ENCODE results near the gene TCF19. TPM values are rescaled to one million over a fixed set of nuclear protein-coding genes. Genes with fewer than 3 reads are reported as not detected.

Gene TCF19
- total RNA-seq, result 2.4 TPM
- long read RNA-seq, partial matches to known transcripts, result 3 of 10 reads
- long read RNA-seq, other reads (novel, unspliced or antisense), result 3 of 10 reads

- intact Hi-C loops (cut with DNase I), result loop anchor here (2.0 kb wide), 1 partner anchor 32 kb away; no protein-coding TSS in a partner anchor
Measured at GRCh38 chr6:31158140-31158862, at the start of gene TCF19. Gene TCF19 (plus strand): TSS chr6:31158589. CDS start chr6:31159470, 881 bp downstream.

GRCh38 chr6:31110825-31111582 is 47.4 kb upstream of the TCF19 start:
- intact Hi-C loops (cut with DNase I), result no loop called here
- DNase-seq (ENCODE audit: low spot score), result no peak

More at GRCh38 chr6:31158140-31158862, at the start of gene TCF19:
- peak; percentile 100 for DNase-seq (ENCODE audit: low spot score)

GRCh38 chr6:31111712-31112111 is 46.7 kb upstream of the TCF19 start:
- DNase-seq (ENCODE audit: low spot score), result no peak
- intact Hi-C loops (cut with DNase I), result no loop called here

- intact Hi-C loops (cut with DNase I), result no loop called here
- no peak for DNase-seq (ENCODE audit: low spot score)
Measured at GRCh38 chr6:31112478-31112877, 45.9 kb upstream of the TCF19 start, which contains the start of gene C6orf15. Gene C6orf15 (minus strand): TSS chr6:31112575. CDS start chr6:31112555, 20 bp downstream.

GRCh38 chr6:31113861-31114540 is 44.4 kb upstream of the TCF19 start:
- intact Hi-C loops (cut with DNase I), result no loop called here
- DNase-seq (ENCODE audit: low spot score), result no peak

- intact Hi-C loops (cut with DNase I), result no loop called here
- DNase-seq (ENCODE audit: low spot score), result peak; percentile 91
Measured at GRCh38 chr6:31114541-31114878, 43.9 kb upstream of the TCF19 start, which contains the start of gene PSORS1C1. Gene PSORS1C1 (plus strand): TSS chr6:31114800. CDS start chr6:31129633, 14,833 bp downstream.

- DNase-seq (ENCODE audit: low spot score), result peak; percentile 54
- intact Hi-C loops (cut with DNase I), result no loop called here
Measured at GRCh38 chr6:31114970-31115849, 43.2 kb upstream of the TCF19 start.

GRCh38 chr6:31115941-31116560 is 42.3 kb upstream of the TCF19 start:
- DNase-seq (ENCODE audit: low spot score), result peak; percentile 66
- intact Hi-C loops (cut with DNase I), result no loop called here

- peak; percentile 70 for DNase-seq (ENCODE audit: low spot score)
- intact Hi-C loops (cut with DNase I), result no loop called here
Measured at GRCh38 chr6:31116661-31117385, 41.6 kb upstream of the TCF19 start.

GRCh38 chr6:31118178-31118577 is 40.2 kb upstream of the TCF19 start:
- intact Hi-C loops (cut with DNase I), result no loop called here
- peak; percentile 63 for DNase-seq (ENCODE audit: low spot score)

GRCh38 chr6:31120151-31120915 is 38.1 kb upstream of the TCF19 start, which contains the start of gene CDSN:
Gene CDSN (minus strand): TSS chr6:31120446. CDS start chr6:31120419, 27 bp downstream.
- peak; percentile 61 for DNase-seq (ENCODE audit: low spot score)
- intact Hi-C loops (cut with DNase I), result no loop called here

- intact Hi-C loops (cut with DNase I), result no loop called here
- peak; percentile 61 for DNase-seq (ENCODE audit: low spot score)
Measured at GRCh38 chr6:31121131-31121790, 37.1 kb upstream of the TCF19 start.

GRCh38 chr6:31122791-31123706 is 35.3 kb upstream of the TCF19 start:
- intact Hi-C loops (cut with DNase I), result no loop called here
- peak; percentile 91 for DNase-seq (ENCODE audit: low spot score)

- DNase-seq (ENCODE audit: low spot score), result no peak
- intact Hi-C loops (cut with DNase I), result loop anchor here (5.0 kb wide), 1 partner anchor 33 kb away; no protein-coding TSS in a partner anchor
Measured at GRCh38 chr6:31125162-31125561, 33.2 kb upstream of the TCF19 start.

GRCh38 chr6:31125586-31126363 is 32.6 kb upstream of the TCF19 start:
- intact Hi-C loops (cut with DNase I), result loop anchor here (5.0 kb wide), 1 partner anchor 33 kb away; no protein-coding TSS in a partner anchor
- no peak for DNase-seq (ENCODE audit: low spot score)
